Left lung (tissue), 10 donors: ENCODE results near the gene APPL2. TPM values are rescaled to one million over a fixed set of nuclear protein-coding genes. Genes with fewer than 3 reads are reported as not detected.
"Not testable (repeated sequence)": the region's sequence is repeated elsewhere in the genome, so short reads cannot be mapped to it uniquely, and the experiment has no call there.

Experiments
- ATAC-seq: fragments of 200-7000 bp; cut with Tn5 transposase; one replicate; pipeline ENCODE4 v1.9.1; 2020; ENCODE audit warnings: moderate library complexity
- DNase-seq, 4 donors: peaks; one replicate each; pipeline ENCODE4 v3.0.0-alpha.2; 2013 to 2020
- H3K27ac ChIP-seq, 2 donors: fragments of 200-600 bp; sonication (generic) in 1 of 2; one replicate each; pipeline versions ENCODE4 v1.5.0 to v1.8.0; 2020 to 2021
- H3K27me3 ChIP-seq, 2 donors: fragments of 200-600 bp; sonication (generic) in 1 of 2; one replicate each; pipeline versions ENCODE4 v1.5.0 to v1.8.0; 2020 to 2021
- H3K36me3 ChIP-seq, 2 donors: fragments of 200-600 bp; sonication (generic) in 1 of 2; one replicate each; pipeline versions ENCODE4 v1.5.0 to v1.8.0; 2020 to 2021
- H3K4me1 ChIP-seq, 2 donors: fragments of 200-600 bp; one replicate each; pipeline ENCODE4 v1.8.0; 2021
- H3K4me3 ChIP-seq, 2 donors: fragments of 200-600 bp; sonication (generic) in 1 of 2; one replicate each; pipeline versions ENCODE4 v1.5.0 to v1.8.0; 2020 to 2021; ENCODE audit warnings: mild to moderate bottlenecking in 1 of 2
- H3K9me3 ChIP-seq, 2 donors: fragments of 200-600 bp; sonication (generic) in 1 of 2; one replicate each; pipeline versions ENCODE4 v1.5.0 to v1.8.0; 2020 to 2021
- CTCF ChIP-seq, 2 donors: fragments of 200-600 bp; sonication (generic) in 1 of 2; IDR thresholded peaks; one replicate each; pipeline versions ENCODE4 v1.5.0 to v1.8.0; 2021; ENCODE audit warnings: antibody characterized with exemption in 2 of 2
- intact Hi-C, 2 donors: fragments of 100-400 bp; cut with DNase I; formaldehyde crosslinking; loops; one replicate each; pipeline versions ENCODE4 v1.11.2 to v1.14.2; 2022
- polyA plus RNA-seq, 6 donors: library from polyadenylated mRNA; unstranded; fragments of 120-200 nt; gene quantifications; one replicate each; pipeline ENCODE4 v1.2.1, GENCODE V29; 2013; ENCODE audit not compliant: insufficient read length in 6 of 6
- total RNA-seq, 2 donors: library from RNA; stranded (reverse); fragmentation: NEBNext Ultra II Directional; extraction: Animal tissue kit (Norgen Biotek cat#: 25700); gene quantifications; one replicate each; pipeline ENCODE4 v1.2.1, GENCODE V29; 2021
- donor health status: DM: no; HTN: yes; CAD: no.
- donor health status: DM: no; HTN: no; CAD: no.

APPL2 gene
- total and polyA plus RNA-seq, 8 donors, result 27.8 to 101 (median 75.7) TPM

- no peaks in the 10 kb centered on the region for H3K9me3 ChIP-seq
- no peak for ATAC-seq
- H3K4me3 ChIP-seq, result no peak overlapping the region
- peaks cover 6 to 93% of the 10 kb centered on the region in 2 donors for H3K36me3 ChIP-seq
- DNase-seq, result no peak
- H3K27me3 ChIP-seq, result no peaks in the 10 kb centered on the region
- intact Hi-C loops, result no loop called here
- no peak for TF ChIP-seq CTCF (IDR thresholded peaks at IDR 0.05)
- H3K4me1 ChIP-seq, result no peaks in the 10 kb centered on the region
- H3K27ac ChIP-seq, result no peak overlapping the region
These were observed 45.4 kb downstream of the APPL2 start for GRCh38 chr12:105190530-105190929.

- no peak for TF ChIP-seq CTCF (IDR thresholded peaks at IDR 0.05)
- H3K9me3 ChIP-seq, result no peaks in the 10 kb centered on the region
- peaks cover 6 to 93% of the 10 kb centered on the region in 2 donors for H3K36me3 ChIP-seq
- ATAC-seq, result no peak
- intact Hi-C loops, result no loop called here
- H3K4me3 ChIP-seq, result no peak overlapping the region
- H3K4me1 ChIP-seq, result no peaks in the 10 kb centered on the region
- H3K27me3 ChIP-seq, result no peaks in the 10 kb centered on the region
- H3K27ac ChIP-seq, result no peak overlapping the region
- DNase-seq, result no peak
These were observed 46.7 kb downstream of the APPL2 start for GRCh38 chr12:105189293-105189692.

- H3K27ac ChIP-seq, H3K9me3 ChIP-seq, ATAC-seq, DNase-seq, H3K4me1 ChIP-seq, H3K4me3 ChIP-seq, intact Hi-C loops, H3K27me3 ChIP-seq: not testable (repeated sequence)
- peaks cover 6 to 56% of the 10 kb centered on the region in 2 donors for H3K36me3 ChIP-seq
These were observed 52.0 kb downstream of the APPL2 start for GRCh38 chr12:105183976-105184375.

GRCh38 chr12:105183406-105183805 is 52.6 kb downstream of the APPL2 start:
- H3K27ac ChIP-seq, H3K9me3 ChIP-seq, H3K27me3 ChIP-seq, H3K4me1 ChIP-seq, intact Hi-C loops, DNase-seq, ATAC-seq, H3K4me3 ChIP-seq: not testable (repeated sequence)
- peaks cover 2 to 56% of the 10 kb centered on the region in 2 donors for H3K36me3 ChIP-seq

DNA sequence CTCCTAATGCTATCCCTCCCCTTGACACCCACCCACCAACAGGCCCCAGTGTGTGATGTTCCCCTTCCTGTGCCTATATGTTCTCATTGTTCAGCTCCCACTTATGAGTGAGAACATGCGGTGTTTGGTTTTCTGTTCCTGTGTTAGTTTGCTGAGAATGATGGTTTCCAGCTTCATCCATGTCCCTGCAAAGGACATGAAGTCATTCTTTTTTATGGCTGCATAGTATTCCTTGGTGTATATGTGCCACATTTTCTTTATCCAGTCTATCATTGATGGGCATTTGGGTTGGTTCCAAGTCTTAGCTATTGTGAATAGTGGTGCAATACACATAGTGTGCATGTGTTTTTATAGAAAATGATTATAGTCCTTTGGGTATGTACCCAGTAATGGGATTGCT is 56.9 kb downstream of the APPL2 start:
- H3K27ac ChIP-seq, intact Hi-C loops, ATAC-seq: not testable (repeated sequence)

DNA sequence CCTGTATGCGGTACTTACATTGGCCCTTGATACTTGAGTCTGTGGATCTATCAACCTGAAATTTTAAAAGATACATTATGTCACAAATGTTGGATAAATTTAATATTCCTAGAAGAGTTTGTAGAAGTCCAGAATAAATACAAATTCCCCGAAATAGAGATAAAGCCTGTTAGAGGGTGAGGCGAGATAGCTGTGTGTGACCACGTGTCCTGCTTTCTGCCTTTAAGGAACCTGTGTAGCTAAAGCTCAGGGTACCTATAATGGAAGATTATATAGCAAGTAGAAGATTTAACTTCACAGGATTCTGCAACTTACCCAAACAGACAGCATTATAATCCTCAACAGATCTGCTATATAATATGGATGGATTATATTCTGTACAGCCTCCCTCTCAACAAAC is 58.8 kb downstream of the APPL2 start:
- DNase-seq (no peak), ATAC-seq (no peak)
- Histone ChIP-seq H3K4me1 (no peaks in the 10 kb centered on the region), H3K9me3 (peaks cover 0 to 3% of the 10 kb centered on the region in 2 donors), H3K36me3 (peaks cover 0 to 68% of the 10 kb centered on the region in 2 donors), H3K4me3 (no peak overlapping the region), H3K27me3 (no peaks in the 10 kb centered on the region), H3K27ac (no peak overlapping the region)
- intact Hi-C loops, result no loop called here
- TF ChIP-seq CTCF (IDR thresholded peaks at IDR 0.05), result no peak

More for the DNA sequence above, 56.9 kb downstream of the APPL2 start:
- not testable (repeated sequence) for DNase-seq, H3K27me3 ChIP-seq, H3K4me3 ChIP-seq, H3K9me3 ChIP-seq, H3K4me1 ChIP-seq
- H3K36me3 ChIP-seq, result peaks cover 0 to 61% of the 10 kb centered on the region in 2 donors

GRCh38 chr12:105175397-105175990 is 60.5 kb downstream of the APPL2 start:
- Histone ChIP-seq H3K4me1 (no peaks in the 10 kb centered on the region), H3K4me3 (no peak overlapping the region), H3K9me3 (peaks cover 0 to 2% of the 10 kb centered on the region in 2 donors), H3K36me3 (peaks cover 0 to 76% of the 10 kb centered on the region in 2 donors), H3K27ac (no peak overlapping the region), H3K27me3 (no peaks in the 10 kb centered on the region)
- intact Hi-C loops, result no loop called here
- TF ChIP-seq CTCF (IDR thresholded peaks at IDR 0.05), result no peak
- ATAC-seq, result no peak
- no peak for DNase-seq
